Endometrium (tissue), 2 donors: Measurements from ENCODE around the gene PIGR.

ENCODE experiments used
- FAIRE-seq: peaks from 2 replicates; lab custom pipeline; 2012; peaks lifted over from hg19 to GRCh38; lab: Jason Lieb, UNC
- donor health status: control.
- donor health status: control.

PIGR gene

DNA sequence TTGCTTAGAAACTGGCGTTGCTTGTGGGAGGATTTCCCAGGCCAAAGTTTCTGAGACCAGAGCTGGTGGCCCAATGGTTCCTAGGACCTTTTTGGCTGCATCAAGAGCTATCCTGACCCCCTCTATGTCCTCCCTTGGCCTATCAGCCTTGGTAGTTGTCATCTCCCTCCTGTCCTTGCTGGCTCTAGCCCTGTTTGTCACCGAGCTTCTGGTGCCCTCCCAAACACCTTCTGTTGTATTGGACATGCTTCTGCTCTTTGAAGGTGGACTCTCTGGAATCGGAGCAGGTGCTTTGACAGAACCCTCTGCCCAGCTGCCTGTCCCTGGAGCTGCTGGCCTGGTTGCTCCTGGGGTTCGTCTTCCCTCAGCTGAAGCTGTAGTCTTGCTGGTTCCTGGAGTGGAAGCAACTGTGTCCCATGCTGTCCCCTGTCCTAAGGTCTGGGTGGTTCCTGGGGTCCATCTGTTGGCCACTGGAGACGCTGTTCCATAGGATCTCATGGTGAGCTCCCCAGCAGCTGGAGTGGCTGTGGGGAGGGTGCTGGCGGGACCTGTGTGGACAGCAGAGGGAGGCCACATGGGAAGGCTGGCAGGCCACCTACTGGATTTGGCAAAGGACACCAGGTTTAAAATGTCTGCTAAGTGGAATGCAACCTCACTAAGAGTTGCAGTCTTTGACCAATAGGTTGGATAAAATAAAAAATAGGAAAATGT lies 14.6 kb upstream of the PIGR start:
- no peak for FAIRE-seq

DNA sequence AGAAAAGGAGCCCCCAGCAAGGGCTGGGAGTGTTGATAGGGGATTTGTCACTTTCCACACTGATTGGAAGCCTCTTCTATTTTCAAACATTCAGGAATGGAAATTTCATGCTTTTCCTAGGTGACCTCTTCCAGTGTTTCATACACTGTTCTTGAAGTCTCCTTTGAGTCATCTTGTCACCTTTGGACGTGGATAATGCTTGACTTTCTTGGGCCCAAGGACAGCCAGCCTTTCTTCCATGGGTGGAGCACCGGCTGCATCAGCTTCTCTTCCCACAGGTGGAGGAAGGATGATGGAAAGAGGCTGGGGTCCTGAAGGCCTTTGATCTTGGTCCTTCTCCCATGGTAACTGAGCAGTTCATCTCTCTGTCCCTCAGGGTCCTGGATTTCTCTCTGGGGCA lies 11.9 kb upstream of the PIGR start:
- no peak for FAIRE-seq

DNA sequence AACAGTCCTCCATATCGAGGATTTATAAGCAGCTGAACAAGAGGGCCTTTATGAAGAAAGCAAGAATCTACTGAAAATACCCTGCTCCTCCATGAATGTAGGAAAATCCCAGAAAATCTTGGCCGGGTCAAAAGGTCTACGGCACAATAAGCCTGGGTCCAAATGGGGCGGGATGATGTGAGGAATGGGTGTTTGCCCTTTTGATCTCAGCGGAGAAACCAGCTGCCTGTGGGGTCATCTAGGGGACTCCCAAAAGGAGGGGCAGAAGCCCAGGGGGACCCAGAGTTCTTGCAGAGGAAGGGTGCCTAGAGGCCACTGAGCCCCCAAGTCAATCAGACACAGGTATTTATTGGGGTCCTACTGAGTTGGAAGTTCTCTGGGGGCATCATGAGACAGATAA lies 11.4 kb upstream of the PIGR start:
- FAIRE-seq = no peak

DNA sequence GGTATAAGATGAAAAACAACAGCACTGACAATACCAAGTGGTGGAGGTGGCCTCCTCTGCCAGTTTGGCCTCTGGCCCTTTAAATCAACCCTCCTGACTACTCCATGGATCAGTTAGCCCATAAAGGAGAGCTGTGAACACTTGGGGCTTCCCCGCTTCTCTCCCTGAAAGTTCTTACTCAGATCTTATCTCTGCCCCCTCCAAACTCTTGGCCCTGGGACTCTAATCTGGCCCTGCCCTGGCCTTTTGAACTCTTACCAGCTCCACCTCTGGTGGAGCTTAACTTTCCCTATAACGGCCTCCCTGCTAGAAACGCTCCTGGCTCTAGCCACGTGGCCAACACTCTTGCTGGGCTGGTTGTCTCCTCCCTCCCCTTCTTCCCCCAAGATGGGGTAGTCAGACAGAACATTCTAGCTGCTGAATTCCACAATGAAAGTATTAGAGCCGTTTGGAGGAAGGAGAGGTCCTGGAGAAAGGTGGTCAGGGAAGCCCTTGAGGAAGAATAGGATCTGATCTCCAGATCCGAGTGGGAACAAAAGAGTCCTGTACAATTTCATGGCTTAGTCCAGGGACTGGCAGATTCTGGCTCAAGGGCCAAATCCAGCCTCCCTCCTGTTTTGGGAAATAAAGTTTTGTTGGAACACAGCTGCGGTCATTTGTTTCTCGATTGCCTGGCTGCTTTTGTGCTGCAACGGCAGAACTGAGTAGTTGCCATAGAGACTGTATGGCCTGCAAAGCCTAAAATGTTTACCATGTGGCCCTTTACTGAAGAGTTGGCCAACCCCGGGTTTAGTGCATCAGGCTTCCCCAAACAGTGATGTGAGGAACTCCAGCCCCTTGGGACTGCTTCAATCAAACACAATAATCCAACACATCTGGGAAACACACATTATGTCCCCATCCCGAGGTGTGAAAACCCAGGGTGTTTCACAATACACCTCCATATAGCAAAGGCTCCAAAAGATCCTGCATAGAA lies 9.5 kb upstream of the PIGR start:
- FAIRE-seq = no peak

DNA sequence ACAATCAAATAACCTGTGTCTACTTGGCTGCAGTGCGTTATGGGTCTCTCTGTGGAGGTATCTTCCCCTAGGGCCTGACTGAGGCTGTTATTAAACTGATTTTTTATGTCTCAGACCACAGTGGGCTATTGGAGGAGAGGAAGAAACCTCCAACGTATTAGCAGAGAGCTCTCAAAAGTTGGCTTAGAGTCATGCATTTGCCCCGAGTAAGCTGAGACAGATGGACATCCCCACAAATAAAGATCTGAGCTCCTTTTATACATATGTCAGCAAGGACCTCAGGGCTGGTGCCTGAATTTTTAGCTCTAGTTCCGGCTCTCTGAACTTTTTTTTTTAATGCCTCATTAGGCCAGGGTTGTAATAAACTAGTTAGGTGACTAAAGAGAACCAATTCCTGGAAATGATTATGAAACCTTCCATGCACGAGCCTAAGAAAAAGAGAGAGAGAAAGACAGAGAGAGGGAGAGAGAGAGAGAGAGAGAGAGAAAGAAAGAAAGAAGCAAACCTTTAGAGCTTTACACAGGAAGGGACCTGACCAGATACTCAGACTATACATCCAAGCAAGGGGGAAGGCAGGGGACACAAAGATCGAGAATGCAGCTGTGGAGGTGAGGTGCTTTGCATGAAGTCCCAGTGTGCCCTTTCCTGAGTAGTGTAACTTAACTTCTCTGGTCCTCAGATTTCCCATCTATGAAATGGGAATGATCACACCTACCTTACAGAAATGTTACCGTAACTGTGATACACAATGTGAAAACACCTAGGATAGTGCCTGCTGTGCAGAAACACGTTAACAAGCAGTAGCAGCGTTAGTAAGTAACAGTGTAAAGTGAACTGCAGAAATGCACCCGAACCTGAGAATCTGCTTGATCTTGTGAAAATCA lies 8.4 kb upstream of the PIGR start:
- FAIRE-seq = no peak

DNA sequence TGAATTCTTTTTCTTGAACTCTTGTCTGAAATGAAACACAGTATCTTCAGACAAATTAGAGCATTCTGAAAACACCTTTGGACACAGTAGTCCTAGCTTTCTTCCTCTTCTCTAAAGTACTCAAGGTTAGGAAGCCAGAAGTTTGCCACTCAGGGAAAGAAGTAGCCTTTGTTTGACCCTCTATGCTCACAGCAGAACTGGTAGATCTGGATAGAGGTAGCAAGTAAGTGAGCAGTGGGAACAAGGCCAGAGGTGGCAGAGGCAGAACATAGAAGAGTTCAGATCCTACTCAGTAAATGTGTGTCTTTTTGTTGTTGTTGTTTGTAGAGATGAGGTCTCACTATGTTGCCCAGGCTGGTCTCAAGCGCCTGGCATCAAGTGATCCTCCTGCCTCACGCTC lies 7.4 kb upstream of the PIGR start:
- no peak for FAIRE-seq

DNA sequence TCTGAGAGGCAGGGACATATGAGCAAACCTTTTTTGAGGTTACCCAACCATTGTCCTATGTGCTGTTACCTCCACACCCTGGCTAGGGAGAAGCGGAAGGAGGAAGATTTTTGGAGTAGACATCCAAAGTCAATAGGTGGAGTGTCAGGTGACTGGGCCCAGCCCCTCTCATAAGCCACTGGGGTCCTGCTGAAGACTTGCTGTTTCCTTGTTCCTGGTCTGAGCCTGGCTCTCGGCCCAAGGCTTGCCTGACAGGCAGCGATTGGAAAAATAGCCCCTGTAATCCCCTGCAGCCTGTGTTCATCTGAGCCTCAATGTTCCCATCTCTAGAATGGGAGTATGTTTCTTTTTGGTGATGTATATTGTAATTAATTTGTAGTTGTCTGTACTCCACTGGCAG lies 6.9 kb upstream of the PIGR start:
- FAIRE-seq = no peak

DNA sequence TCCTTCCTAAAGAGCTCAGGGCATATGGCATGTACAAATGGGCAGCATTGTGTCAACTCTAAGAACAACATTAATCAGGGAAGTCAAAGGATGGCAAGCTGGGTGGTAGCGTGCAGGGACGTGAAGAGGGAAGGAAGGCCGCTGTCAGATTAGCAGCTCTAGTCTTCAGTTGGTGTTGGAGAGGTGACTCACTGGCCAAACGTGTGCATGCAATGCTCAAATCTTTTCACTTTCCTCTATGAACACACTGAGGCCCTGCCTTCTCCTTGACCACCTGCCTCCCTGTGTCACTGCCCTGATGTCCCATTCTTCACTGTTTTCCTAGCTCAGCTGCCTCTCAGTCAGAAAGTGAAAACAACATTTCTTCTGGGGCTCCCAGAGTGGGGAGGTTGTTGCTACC lies 5.9 kb upstream of the PIGR start:
- FAIRE-seq = no peak

DNA sequence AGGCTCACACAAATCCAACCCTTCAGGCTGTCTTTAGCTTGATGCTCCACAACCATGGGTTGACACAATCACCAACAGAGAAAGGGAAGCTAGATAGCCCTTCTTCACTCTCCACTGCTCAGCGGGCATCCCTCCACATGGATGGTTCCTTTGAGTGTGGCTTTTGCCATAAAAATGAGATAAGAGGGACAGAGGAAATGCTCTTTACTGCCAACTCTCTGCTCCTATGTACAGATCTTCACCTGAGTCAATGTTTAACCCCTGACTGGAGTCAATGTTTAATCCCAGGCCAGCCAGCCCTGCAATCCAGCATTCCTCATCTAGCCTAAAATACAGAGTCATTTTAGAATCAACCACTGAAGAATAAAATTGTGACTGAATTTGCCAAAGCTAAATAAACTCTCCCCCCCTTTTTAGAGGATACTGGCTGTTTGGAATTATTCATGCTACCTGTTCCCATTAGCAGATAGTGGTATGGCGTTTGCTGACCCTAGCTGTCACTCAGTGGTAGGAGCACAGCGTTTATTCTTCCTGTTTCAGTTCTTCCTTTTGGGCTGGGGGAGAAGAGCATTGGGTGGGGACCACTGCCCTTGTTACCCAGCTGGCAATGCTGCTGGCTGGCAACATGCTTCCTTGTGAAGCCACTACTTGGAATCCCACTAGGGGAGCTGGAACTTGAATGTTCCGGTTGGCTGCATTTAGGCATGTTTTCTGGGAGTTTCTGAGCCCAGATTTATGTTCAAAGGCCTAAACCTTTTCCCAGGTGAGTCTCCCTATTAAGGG lies 5.2 kb upstream of the PIGR start:
- FAIRE-seq = no peak

DNA sequence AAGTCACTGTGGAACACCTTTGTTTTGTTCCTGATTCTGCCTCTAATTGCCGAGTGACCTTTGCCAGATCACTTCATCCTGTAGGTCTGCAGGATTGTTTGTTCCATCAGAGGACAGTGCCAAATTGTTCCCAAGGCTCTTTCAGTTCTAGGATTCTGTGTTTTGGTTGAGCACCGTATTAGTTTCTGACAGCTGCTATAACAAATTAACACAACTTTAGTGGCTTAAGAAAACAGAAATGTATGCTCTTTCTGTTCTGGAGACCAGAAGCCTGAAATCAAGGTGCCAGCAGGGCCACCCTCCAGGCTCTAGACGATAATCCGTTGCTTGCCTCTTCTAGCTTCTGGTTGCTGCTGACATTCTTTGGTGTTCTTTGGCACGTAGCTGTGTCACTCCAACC lies 3.4 kb upstream of the PIGR start:
- FAIRE-seq = no peak

DNA sequence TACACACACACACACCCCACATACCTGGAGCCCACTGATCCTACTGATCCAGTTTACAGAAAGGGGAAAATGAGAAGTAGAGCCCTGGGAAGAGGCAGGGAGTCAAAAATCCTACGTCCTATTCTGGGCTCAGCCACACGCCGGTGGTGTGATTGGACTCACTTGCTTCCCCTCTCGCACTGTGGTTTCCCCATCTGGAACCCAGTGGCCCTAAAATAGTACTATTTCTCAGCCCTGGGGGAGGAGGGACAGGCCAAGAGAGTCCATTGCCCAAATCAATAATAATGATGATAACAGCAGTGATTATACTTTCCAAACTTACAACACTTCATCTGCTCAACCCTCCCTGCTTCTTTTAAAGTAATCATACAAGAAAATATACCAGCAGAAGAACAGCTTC lies 2.9 kb upstream of the PIGR start:
- FAIRE-seq = no peak

DNA sequence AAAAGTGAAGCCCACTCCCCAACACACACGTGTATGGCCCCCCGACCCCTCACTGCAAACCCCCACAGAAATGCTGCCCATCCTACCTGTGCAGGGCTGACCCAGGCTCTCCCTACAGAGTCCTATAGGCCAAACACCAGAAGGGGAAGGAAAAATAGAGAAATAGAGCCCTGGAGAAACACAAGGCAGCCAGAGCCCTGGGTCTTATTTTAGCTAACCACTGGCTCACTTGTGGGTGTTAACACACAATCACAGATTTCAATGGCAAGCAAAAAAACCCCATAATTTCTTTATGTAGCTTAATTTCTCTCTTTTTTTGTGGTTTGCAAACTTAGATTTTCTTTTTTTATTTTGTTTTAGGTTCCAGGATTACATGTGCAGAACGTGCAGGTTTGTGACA lies 989 bp upstream of the PIGR start:
- FAIRE-seq = no peak

DNA sequence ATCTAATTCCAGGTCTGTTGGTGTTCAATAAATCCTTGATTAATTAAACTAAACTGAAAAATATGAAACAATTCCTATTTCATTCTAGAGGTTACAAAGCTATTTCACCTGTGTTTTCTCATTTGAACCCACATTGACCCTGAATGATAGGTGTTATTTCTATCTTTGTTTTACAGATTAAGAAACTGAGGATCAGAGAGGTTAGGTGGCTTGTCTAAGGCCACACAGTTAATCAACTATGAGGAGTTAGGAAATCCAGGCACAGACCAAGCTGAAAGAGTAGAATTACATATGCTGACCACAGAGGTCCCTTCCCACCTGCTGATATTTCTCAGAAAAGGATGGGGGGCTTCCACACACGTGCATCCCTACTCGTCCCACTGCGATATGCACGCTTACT lies 487 bp downstream of the PIGR start:
- FAIRE-seq = no peak

DNA sequence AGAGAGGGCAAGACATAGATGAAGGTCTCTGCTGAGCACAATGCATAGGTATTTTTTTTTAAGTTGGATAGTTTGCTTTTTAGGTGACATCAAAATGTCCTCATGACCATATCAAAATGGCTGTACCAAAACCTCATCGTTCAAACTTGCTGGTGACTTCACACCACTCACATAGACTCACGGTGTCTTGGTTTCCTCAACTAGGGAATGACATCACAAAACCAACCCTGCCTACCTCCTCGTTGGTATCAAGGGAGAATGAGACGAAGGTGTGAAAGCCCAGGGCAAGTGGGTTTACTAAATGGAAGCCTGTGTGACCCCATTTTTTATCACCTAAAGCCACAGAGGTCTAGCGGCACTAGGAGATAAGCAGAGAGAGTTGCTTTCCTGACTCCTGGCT lies 1.6 kb downstream of the PIGR start:
- FAIRE-seq = no peak

DNA sequence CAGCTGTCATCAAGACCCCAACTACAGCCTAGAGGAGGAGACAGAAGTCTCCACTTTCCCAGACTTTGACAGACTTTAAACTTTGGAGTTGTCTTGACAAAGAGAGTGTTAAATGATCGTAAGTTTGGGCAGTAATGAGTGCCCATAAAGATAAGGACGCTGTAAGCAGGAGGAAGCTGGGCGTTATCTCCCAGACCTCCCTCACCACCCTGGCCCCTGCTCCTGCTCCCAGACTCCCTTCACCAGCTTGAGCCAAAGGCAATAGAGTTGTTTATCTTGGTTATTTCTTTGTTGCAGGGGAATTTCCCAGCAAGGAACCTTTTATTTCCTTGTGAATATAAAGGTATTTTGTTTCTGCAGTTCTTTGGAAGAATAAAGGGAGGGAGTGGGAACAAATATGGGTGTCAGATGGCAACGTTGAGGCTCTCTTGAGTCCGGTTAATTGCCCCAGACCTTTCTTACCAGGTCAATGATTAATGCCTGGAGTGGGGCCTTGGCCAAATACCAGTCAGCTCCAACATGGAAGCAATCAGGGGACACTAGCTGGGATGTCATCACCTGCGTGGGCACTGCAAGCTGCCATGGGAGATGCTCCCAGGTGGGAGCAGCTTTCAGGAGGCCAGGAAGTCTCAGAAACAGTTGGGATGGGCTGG lies 4.4 kb downstream of the PIGR start:
- no peak for FAIRE-seq

DNA sequence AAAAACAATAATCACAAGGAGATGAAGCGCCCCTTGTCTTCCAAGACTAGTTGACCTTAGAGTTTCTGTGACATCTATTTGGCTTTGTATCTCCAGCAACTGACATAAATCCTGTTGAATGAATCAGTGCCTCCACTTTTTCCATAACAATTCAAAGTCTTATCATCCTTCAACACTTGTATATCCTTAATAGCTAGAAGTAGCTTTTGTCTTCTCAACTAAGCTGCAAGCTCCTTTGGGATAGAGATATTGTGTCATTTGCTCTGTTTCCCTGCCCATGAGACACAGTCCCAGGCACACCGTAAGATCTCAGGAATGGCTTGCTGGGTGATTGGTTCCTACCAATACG lies 5.7 kb downstream of the PIGR start:
- FAIRE-seq = no peak

DNA sequence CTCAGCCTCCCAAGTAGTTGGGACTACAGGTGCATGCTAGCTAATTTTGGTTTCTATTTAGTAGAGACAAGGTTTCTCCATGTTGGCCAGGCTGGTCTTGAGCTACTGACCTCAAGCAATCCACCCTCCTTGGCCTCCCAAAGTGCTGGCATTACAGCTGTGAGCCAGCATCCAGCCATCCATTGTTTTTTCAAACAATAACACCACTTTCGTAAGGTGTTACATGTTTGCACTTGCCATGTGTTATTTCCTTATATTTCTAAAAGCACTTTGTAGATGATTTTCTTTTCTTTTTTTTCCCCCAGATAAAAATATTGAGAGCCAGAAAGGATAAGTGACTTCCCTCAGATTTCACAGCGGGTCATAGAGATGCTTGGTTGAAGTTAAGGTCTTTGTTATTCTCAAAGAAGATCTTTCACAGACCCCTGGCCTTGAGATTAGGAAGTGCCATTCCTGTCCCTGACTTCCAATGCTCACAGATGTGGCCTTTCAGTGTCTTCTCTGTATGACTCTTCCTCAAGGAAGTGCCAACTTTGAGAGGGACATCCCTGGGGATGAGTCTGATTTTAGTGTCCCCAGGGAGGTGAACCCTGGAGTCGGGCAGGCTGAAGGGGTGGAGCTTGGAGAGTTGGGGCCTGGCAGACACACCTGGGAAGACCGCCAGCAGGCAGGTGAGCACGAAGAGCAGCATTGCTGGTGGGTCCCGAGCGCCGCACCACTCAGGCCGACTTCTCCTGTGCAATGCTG lies 6.3 kb downstream of the PIGR start:
- no peak for FAIRE-seq

DNA sequence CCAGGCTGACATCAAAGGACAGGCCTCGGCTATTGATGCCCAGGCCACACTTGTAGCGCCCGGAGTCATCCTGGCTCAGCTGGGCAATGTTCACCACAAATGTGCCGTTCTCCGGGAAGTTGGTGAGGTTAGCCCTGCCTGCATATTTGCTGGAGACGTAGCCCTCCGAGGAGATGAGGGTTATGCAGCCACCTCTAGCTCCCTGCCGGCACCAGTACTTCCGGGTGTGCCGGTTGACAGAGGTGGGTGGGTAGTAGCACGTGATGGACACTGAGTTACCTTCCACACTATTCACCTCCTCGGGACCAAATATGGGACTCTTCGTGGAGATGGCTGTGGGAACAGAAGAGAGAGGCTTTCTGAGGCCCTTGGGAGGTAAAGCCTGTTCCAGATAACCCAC lies 7.1 kb downstream of the PIGR start:
- no peak for FAIRE-seq

DNA sequence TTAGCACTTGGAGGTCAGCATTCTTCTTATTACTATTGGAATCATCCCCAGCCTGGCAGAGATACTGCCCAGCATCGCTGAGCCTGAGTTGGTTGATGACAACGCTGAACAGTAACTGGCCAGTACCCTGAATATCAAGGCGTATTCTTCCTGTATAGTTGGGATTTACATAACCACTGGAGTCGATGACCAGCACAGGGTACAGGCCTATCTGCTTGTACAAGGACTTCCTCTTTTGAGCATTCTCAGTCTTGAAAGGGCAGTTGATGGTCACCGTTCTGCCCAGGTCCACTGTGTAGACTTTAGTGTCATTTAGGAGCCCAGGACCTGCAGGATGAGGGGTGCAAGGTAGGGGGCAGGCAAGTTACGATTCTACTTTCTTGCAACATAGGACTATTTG lies 8.8 kb downstream of the PIGR start:
- FAIRE-seq = no peak

DNA sequence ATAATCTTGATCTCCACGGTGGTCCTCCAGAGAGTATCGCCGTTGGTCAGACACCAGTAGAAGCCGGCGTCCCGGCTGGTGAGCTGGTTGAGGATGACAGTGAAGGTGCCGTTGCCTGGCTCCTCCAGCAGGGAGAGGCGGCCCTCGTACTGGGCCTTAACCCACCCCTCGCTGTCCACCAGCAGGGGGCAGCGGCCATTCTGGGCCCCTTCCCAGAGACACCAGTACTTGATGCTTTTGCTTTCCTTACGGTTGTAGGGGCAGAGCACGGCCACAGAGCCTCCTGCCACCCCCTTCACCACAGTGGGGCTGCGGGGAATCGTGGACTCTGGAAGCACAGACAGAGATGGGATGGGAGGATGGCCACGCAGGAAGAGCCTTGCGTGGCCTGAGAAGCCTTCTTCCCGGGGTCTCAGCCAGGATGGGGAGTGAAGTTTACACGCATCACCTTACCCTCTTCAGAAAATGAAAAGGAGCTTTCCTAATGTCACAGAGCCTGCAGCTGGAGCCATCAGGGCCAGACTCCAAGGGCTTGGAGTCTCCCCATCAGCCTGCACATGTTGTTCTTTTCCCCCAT lies 10.7 kb downstream of the PIGR start:
- no peak for FAIRE-seq
